Neural crest cell (in vitro differentiated cells): ENCODE measurements around the gene NIM1K. TPM values are rescaled to one million over a fixed set of nuclear protein-coding genes. Genes with fewer than 3 reads are reported as not detected.

Source experiments
- DNase-seq: peaks from one replicate; pipeline ENCODE4 v3.0.0; 2021; ENCODE audit warnings: low read depth, mixed read lengths, low spot score
- H3K27ac Mint-ChIP-seq: one replicate; pipeline ENCODE4 v1.8.0; 2021; ENCODE audit warnings: mild to moderate bottlenecking, mixed read lengths; ENCODE audit not compliant: unreplicated experiment
- H3K27me3 Mint-ChIP-seq: 2 replicates; pipeline ENCODE4 v1.8.0; 2021; ENCODE audit warnings: low read depth, mild to moderate bottlenecking, mixed read lengths
- H3K36me3 Mint-ChIP-seq: 2 replicates; pipeline ENCODE4 v1.8.0; 2021; ENCODE audit warnings: low read depth, mild to moderate bottlenecking, mixed read lengths
- H3K4me1 Mint-ChIP-seq: 2 replicates; pipeline ENCODE4 v1.8.0; 2021; ENCODE audit warnings: mixed read lengths
- H3K4me3 Mint-ChIP-seq: one replicate; pipeline ENCODE4 v1.8.0; 2021; ENCODE audit warnings: mild to moderate bottlenecking, mixed read lengths
- H3K9me3 Mint-ChIP-seq: 2 replicates; pipeline ENCODE4 v1.8.0; 2021; ENCODE audit warnings: mixed read lengths
- CTCF ChIP-seq: fragments of 200-600 bp; sonication (generic); conservative IDR thresholded peaks from 2 replicates; pipeline ENCODE4 v1.5.0; 2021; ENCODE audit warnings: antibody characterized with exemption, mild to moderate bottlenecking
- total RNA-seq: library from RNA; stranded (reverse); gene quantifications from 2 replicates; pipeline ENCODE4 v1.2.1, GENCODE V29; 2021

Gene NIM1K
- total RNA-seq, 1 donor from 2014 or later = 0.30 TPM

GRCh38 chr5:43270645-43271044 is 78.6 kb downstream of the NIM1K start:
- H3K36me3 Mint-ChIP-seq = no peaks in the 10 kb centered on the region
- peaks cover 9% of the 10 kb centered on the region for H3K9me3 Mint-ChIP-seq
- TF ChIP-seq CTCF = no peak
- no peaks in the 10 kb centered on the region for H3K4me1 Mint-ChIP-seq
- H3K4me3 Mint-ChIP-seq = no peak overlapping the region
- peaks cover 3% of the 10 kb centered on the region for H3K27me3 Mint-ChIP-seq
- no peak overlapping the region for H3K27ac Mint-ChIP-seq
- DNase-seq = no peak

GRCh38 chr5:43273552-43273951 is 81.5 kb downstream of the NIM1K start:
- Mint-ChIP-seq H3K27me3 (peaks cover 5% of the 10 kb centered on the region), H3K4me3 (no peak overlapping the region), H3K4me1 (no peaks in the 10 kb centered on the region), H3K9me3 (no peaks in the 10 kb centered on the region), H3K36me3 (no peaks in the 10 kb centered on the region), H3K27ac (no peak overlapping the region)
- no peak for TF ChIP-seq CTCF
- no peak for DNase-seq

- Mint-ChIP-seq H3K36me3 (no peaks in the 10 kb centered on the region), H3K4me1 (no peaks in the 10 kb centered on the region), H3K27me3 (peaks cover 5% of the 10 kb centered on the region), H3K4me3 (no peak overlapping the region), H3K27ac (no peak overlapping the region), H3K9me3 (no peaks in the 10 kb centered on the region)
- TF ChIP-seq CTCF = no peak
- DNase-seq = no peak
Measured at GRCh38 chr5:43274435-43275114, 82.5 kb downstream of the NIM1K start.

- no peak for DNase-seq
- Mint-ChIP-seq H3K27me3 (peaks cover 5% of the 10 kb centered on the region), H3K4me1 (no peaks in the 10 kb centered on the region), H3K4me3 (no peak overlapping the region), H3K36me3 (no peaks in the 10 kb centered on the region), H3K9me3 (no peaks in the 10 kb centered on the region), H3K27ac (no peak overlapping the region)
- TF ChIP-seq CTCF = no peak
Measured at GRCh38 chr5:43275391-43275790, 83.4 kb downstream of the NIM1K start.

- H3K27me3 Mint-ChIP-seq = peaks cover 4% of the 10 kb centered on the region
- TF ChIP-seq CTCF = no peak
Measured at GRCh38 chr5:43279548-43280274, 87.7 kb downstream of the NIM1K start.

More at GRCh38 chr5:43279548-43280274, 87.7 kb downstream of the NIM1K start:
- no peak overlapping the region for H3K4me3 Mint-ChIP-seq
- H3K4me1 Mint-ChIP-seq = peaks cover 4% of the 10 kb centered on the region
- peaks cover 5% of the 10 kb centered on the region for H3K36me3 Mint-ChIP-seq
- DNase-seq = no peak
- no peak overlapping the region for H3K27ac Mint-ChIP-seq
- H3K9me3 Mint-ChIP-seq = no peaks in the 10 kb centered on the region
